Stimulated activated CD4-positive, alpha-beta T cell treated with anti-CD3 and anti-CD28 coated beads, Interleukin-4, amount 100 ng/mL, for 48 hours (primary cell): Measurements from ENCODE around the gene PLXND1.
"Not testable (repeated sequence)": the region's sequence is repeated elsewhere in the genome, so short reads cannot be mapped to it uniquely, and the experiment has no call there.

Experiments used
- DNase-seq, 2 donors: peaks; one replicate each; pipeline ENCODE4 v3.0.0-alpha.2; 2020; ENCODE audit warnings: low read depth in 2 of 2

PLXND1 gene

DNA sequence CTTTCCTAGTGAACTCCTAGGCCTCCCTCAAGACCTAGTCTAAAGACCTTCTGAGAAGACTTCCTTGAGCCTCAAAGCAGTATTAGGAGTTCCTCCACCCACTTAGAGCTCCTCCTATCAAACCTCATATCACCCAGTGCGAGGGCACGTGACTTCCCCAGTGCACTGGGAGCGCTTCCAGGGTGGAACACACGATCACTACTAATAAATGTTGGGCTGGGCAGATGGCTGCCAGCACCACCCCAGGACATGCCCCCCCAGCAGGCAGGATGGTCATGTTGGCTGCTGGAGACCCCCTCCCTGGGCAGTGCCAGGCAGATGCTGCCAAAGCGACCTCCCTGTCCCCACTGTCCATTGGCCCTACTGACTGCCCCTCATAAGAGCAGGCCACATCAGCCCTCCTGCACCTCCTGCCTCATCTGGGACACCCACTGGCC lies 8.5 kb upstream of the PLXND1 start:
- DNase-seq: no peak

DNA sequence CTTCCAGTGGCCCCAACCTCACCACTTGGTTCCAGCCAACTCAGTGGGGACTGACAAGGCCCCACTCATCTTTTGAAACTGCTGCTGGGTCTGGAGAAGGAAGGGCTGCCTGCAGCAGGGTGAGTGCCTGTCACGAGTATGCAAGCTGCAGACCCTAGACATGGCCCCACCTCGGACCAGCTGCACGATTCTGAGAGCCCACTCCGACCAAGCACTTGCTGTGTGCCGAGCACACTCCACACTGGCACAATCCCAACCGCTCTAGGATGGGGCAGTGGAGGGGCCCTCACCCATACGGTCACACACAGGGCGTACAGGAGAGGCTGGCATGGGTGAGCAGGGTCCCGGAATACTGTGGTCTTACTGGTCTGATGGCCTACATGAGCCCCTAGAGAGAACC lies 8.0 kb upstream of the PLXND1 start:
- no peak for DNase-seq

DNA sequence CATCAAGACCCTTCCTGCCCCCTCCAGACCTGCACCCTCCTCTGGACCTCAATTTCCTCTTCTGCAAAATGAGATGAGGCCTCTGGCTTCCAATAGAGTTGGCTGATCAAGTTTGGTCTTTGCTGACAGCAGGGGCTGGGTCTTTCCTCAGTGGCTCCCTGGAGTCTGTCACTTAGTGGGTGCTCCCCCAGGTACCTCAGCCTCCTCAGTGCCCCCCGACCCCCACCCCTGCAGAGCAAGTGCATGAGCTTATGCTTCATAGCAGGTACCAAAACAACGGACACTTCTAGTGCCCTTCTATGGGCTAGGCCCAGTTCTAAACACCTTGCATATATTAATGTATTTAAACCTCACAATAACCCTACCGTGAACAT lies 6.9 kb upstream of the PLXND1 start:
- no peak for DNase-seq

DNA sequence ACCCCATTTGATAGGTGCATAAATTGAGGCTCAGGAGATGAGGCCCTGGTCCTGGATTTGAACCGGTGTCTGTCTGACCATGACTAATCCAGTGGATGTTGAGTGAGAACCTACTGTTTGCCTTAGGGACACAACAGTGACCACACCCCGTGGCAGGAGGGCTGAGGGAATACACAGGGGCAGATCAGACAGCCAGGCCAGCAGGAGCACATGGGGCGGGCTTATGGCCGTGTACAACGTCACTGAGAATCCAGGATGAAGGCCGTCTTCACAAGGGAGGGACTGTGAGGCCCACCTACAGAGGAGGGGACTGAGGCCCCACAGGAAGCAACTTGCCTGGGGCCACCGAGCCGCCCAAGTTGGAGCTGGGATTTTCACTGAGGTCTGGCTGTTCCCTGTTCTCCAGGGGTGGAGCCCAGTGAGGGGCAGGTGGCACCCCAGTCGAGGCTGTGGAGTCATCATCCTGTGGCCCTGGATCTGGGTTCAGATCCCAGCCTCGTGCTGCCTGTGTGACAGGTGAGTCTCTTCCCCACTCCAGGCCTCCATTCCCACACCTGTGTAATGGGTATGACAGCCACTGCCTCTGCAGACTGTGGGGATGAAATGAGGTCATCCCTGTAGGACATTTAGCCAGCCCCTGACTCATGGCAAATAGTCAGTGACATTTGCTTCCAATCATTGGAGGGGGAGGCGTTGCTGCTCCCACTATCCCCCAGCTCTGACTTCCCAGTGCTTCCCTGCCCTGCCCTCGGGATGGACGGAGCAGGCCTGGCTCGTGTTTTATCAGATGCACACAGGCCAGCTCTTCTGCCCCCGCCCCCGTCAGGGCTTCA lies 6.3 kb upstream of the PLXND1 start:
- DNase-seq: no peak

DNA sequence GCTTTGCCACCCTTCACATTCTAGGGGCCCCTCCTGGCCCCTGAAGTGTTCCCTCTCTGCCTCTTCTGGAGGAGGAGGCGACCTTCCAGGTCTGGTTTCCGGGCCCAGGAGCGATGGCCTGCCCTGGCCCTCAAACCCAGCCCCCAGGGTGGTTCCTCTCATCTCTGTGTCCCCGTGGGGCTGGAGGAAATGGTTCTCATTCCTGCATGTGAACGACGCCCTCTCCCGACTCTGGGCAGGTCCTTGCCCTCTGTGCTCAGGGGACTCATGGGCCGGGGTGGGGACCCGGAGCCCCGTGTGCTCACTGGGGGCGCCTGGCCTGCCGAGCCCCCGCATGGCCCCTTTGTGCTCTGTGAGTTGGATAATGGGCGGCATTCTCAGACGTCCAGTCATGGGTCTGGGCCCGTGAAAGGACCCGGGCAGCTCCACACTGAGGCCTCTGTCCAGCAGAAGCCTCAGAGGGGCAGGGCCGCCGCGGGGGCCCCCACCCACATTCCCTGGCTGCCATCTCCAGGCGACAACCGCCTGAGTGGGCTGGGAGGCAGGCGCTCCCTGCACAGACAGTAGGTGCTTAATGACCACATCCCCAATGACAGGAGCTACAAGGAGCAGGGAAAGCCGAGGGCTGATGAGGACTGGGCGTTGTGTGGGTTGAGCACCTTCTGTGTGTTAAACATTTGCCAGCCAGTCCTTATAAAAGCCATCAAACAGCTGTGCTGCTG lies 5.5 kb upstream of the PLXND1 start:
- no peak for DNase-seq

DNA sequence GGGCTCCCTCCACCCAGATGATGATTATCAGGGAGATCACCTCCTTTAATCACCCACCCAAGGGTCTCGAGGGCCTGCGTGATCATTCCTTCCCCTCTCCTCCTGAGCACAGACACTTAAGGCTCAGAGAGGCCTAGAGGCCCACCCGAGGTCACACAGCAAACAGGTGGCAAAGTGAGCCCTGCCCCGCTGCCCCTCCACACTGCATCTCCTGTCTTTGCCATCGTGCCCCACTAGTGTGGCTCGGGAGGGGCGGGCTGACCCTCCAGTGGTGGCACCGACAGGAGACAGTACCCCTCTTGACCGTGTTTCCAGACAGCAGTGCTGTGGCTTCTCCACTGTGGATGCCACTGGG lies 4.9 kb upstream of the PLXND1 start:
- no peak for DNase-seq

DNA sequence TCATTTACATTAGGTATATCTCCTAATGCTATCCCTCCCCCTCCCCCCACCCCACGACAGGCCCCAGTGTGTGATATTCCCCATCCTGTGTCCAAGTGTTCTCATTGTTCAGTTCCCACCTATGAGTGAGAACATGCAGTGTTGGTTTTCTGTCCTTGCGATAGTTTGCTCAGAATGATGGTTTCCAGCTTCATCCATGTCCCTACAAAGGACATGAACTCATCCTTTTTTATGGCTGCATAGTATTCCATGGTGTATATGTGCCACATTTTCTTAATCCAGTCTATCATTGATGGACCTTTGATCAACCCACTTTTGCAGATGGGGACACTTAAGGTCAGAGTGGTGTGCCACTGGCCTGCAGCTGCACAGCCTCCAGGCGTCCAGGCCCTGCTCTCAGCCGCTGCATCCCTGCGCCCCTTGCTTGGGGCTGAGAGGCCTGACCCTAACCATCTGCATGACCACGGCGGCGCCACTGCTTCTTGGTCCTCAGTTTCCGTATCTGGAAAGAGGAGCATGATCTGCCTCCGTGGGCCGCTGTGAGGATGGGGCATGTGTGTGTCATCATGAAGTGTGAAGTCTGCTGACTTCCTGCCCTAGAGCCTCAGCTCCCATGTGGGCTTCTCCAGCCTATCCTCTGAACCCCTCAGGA lies 4.4 kb upstream of the PLXND1 start:
- not testable (repeated sequence) for DNase-seq

DNA sequence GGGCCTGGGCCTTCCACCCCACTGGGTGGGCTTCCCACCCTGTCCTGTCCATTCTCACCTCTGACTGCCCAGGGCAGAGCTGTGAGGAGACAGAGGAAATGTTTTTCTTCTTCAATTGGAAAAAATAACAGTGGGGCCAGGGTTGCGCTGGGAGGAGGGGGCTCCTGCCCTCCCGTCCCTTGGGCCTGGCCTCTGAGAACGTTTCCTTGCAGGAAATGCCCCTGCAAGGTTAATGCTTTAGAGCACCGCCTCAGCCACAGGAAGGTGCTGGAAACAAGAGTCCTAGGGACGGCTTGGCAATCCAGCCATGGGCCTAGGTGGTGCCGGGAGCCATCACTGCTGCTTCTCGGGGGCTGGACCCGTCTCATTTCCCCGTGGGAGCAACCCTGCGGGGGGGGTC lies 3.8 kb upstream of the PLXND1 start:
- no peak for DNase-seq

DNA sequence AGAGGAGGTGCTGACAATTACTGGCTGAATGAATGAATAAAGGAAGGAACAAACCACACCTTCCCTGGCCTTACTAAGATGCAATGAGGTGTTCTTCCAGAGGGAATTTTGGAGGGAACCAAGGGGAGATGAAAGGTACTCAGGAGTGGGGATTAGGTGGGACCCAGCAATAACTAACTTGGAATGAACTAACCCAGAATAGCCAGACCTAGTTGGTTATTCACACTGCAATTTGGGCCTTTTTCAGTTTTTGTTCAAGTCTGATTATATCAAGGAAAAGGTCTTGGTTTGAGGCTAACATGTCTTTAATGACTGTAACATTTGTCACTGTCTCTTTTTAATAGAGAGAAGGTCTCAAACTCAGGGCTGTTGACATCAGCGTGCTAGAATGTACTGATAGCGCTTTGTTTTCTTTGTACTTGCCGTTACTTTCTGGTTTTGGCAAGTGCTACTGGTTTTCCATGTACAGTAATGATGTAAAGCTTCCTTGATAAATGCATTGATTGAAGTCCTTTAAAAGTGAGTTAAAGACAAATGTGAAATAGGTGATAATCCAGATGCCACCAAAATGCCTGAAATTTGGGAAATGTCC lies 3.2 kb upstream of the PLXND1 start:
- DNase-seq: no peak

DNA sequence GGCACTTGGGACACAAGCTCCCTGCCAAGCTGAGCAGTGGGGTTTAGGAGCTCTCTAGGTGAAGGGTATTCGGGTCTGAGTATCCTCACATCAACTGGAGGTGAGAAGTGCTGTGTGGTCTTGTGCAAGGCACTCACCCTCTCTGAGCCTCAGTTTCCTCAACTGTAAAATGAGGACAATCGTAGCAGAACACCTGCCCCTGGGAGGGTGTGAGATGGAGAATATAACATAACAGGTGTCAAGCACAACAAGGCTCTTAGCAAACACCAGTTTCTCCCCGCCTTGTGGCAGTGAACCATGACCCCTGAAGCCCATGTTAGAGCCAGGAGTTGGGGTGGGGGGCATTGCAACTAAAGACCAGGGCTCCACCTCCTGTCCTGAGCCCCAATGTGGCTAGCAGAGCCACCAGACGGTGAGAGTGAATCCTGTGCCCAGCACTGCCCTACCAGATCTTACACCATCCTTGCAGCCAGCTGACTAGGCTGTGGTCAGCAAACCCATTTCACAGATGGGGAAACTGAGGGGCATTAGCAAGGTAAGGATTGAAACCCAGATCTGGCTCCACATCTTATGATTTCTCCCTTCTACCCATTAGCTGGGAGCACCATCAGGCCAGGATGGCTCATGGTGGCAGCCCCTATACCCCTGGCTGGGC lies 2.6 kb upstream of the PLXND1 start:
- no peak for DNase-seq

DNA sequence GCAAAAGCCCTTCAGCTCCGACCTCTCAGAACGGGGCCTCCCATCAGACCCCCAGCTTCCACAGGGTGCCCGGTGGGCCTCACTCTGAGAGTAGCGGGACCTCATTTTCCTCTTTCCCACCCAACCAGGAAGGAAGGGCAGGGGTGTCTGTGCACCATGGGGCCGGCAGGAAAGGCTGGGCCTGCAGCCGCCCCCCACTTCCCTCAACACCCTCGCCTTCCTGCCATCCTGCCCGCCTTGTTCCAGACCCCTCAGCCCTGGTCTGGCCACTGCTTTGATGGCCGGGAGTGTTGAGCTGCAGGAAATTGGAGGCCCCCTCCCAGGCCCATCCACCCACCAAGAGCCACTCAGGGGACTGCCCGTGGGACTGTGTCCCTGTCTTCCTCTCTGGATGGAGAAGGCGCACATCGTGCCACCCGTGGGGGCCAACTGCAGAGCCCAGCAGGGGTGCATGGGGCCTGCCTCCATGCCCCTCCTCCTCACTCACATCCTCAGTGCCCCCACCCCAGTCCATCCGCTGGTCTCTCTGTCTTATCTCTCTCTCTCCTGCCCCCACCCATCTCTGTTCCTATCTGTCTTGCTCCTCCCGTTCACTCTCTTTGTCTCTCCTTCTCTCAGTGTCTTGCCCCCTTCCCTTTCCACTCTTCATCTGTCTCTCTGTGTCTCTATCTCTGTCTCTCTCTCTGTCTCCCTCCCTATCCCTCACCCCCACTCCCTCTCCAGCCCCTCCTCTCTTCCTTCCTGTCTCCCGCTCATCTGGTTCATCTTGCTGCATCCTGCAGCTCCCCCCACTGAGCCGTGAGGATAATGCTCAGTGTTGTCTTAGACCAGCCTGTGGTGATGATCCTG lies 1.8 kb upstream of the PLXND1 start:
- DNase-seq: no peak

DNA sequence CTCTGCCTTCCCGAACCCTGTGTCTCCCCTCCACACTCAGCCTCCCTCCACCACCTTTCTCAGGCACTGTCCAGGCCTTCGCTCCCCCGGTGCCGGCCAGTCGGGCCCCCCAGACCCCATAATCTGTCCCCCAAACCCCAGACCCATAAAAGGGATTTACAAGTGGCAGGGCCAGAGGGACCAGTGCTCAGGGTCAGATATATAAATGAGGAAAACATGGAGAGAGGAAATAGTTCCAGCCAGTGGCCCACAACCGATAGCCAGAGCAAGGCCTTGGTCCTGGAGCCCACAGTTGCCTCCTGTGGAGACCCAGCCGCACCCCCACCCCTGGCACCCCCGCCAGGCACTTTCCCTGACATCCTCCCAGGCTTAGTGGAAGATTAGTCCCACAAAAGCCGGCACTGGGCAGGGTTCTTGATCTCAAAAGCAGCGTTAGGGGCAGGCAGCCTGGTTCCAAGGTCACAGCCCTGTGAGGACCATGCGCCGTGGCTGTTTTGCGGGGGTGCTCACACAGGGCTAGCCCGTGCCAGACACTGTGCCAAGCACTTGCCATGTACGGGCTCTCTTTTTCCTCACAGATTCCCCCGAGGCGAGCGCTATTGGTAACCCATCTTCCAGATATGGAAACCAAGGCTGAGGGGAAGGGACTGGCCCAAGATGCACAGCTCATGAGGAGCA lies 1.1 kb upstream of the PLXND1 start:
- no peak for DNase-seq

DNA sequence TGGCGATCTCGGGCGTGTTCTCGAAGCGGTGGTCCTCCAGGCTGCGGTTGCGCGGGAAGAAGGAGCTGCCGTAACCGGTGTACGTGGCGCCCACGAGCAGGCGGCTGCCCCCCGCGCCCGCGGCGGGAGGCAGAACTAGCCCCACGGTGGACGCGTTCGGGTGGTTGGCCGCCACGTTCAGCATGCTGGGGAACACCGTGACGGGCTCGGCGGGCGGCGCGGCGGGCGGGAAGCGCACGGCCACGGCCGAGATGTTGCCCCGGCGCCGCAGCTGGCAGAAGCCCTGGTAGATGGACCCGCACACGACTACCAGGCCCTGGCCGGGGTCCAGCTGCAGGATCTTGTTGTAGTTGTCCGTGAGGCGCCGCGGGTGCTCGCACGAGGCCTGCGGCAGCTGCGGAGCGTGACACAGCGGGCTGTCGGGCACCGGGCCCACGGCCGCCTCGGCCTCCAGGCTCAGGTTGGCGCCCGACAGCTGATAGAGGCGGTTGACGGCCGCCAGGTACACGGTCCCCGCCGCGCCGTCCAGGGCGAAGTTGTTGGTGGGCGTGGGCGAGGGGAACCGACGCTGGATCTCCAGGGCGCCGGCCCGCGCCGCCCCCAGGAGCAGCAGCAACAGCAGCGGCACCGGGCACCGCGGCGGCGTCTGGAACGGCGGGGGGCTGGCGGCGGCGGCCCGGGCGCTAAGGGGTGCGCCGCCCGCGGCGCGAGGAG lies 397 bp downstream of the PLXND1 start:
- no peak for DNase-seq

DNA sequence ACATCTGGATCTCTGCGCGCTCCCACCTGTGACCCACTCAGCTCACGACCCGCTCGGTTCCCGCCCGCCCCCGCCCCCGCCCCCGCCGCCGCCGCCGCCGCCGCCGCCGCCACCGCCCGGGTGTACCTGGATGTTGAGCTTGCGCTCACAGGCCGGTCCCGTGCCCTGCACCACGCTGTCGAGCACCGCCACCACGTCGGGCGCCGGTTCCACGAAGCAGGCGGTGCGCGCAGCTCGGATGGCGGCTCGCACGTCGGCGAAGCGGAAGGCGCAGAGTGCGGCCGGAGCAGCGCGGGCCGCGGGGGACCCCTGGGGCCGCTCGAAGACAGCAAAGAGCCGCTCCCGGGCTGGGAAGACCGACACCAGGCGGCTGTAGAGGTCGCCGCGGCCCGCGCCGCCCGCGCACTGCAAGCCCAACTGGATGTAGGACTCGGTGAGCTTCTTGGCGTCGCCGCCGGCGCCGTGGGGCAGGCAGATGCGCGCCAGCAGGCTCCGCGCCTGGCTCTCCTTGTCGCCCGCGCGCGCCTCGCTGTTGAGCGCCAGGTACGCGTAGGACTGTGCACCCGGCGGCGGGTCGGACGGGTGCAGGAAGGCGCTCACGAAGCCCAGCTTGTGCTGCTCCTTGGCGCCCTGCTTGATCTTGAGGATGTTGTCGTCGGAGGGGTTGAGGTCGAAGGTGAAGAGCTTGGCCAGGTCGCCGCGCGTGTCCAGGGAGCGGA lies 1.1 kb downstream of the PLXND1 start:
- peak; percentile 30 to 37 for DNase-seq

DNA sequence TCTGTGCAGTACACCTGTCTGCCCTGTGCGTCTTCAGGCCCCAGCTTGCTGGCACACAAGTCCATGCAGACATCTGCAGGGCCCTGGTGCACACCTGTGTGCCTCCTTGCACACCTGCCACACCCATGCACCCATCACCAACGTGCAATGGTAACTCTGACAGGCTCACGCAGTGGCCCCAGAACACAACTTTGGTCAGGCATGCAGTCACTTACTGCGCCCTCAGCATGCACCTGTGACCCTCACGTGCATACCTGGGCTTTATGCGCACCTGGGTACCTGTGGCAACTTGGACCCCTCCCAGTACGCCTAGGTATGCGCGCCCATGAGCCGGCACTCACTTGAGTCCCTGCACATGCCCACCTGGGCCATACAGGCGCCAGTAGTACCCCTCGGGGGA lies 1.7 kb downstream of the PLXND1 start:
- DNase-seq: no peak

DNA sequence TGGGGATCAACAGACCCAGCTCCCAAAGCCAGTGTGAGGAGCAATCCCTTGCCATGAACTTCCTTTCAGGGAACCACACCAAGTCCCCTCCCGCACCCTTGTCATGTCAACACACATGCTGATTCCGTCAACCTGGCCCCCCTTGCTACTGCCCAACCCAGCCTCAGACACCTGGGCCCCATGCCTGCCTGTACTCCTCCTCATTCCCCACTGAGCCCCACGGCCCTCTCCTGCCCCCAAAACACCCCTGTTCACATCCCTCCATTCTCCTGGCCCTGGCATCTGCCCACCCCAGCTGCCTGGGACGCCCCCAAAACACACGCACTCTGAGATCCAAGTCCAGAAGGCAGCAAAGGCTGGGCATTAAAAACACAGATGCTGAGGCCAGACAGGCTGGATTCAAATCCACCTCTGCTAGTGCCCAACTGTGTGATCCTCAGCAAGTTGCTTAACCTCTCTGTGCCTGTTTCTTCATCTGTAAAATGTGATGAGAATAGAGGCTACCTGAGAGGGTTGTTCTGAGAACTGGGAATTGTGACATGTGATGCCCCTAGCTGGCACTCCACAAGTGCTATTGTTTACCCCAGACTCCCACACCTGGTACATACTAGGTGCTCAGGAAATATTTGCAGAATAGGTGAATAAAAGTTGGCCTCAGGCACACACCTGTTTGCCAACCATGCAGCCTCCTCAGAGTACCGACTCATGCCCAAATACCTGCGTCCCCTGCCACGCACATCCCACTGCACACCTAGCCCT lies 2.3 kb downstream of the PLXND1 start:
- no peak for DNase-seq

DNA sequence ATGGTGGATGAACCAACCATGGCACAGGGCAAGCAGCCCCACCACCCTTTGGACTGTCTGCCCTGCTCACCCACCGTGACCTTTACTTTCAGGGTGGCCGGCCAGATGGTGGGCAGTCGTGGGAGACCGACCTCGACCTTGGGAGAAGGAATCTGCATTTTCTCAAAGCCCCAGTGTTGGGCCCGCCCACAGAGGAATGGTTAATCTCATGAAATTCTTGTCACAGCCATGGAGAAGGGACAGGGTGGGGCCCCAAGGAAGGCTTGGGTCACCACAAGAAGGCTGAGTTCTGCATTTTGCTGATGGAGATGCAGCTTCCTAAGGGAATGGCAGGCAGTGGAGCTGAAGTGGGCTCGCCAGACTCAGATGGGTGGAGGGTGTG lies 2.9 kb downstream of the PLXND1 start:
- no peak for DNase-seq

DNA sequence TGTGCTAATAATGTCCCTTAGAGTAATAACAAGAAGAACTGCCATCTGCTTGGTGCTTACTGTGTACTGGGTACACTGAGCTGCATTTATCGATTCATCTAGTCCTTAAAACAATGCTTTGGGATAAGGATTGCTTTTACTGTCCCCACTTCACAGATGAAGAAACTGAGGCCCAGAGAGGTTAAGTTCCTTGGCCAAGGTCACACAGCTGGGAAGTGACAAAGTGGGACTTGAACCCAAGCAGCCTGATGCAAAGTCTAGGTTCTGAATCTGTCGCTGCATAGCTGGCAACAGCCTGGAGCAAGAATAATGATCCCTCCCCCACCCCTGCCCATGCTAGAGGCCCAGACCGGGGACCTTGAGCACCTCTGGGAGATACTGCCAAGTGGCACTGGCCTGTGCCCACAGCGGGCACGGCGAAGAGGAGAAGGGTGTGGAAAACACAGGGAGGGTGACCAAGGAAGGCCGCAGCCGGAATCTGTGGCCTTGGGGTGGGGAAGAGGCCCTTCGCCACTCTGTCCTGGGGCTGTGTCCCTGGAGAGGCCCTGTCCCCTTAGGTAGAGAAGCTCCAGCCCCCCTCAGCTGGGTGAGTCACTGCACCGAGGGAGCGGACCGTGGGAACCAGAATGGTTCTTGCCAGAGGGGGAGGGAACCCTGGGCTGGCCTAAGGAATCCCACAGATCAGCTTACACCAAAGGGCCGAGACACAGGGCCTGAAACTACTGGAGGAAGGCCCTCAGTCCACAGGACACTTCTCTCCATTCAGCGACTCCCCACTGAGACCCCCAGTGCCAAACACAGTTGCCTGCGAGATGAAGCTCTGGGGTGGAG lies 3.5 kb downstream of the PLXND1 start:
- DNase-seq: no peak
